ENCODE data around the gene CNTNAP4. TPM values are rescaled to one million over a fixed set of nuclear protein-coding genes. Genes with fewer than 3 reads are reported as not detected.
A peak's percentile ranks its signal among the peaks of the same experiment; 100 is the strongest.

CNTNAP4 gene
- not detected for total RNA-seq

- ATAC-seq: no peak
These were observed at the start of gene CNTNAP4 for GRCh38 chr16:76276745-76277438. TSS of gene CNTNAP4 (plus strand) at chr16:76277401. CDS start at chr16:76277663, 262 bp downstream.

GRCh38 chr16:76228546-76229146, 48.6 kb upstream of the CNTNAP4 start:
- no peak for ATAC-seq

GRCh38 chr16:76232704-76233103, 44.5 kb upstream of the CNTNAP4 start:
- no peak for ATAC-seq

GRCh38 chr16:76235025-76235424, 42.2 kb upstream of the CNTNAP4 start:
- no peak for ATAC-seq

- no peak for ATAC-seq
These were observed 41.8 kb upstream of the CNTNAP4 start for GRCh38 chr16:76235426-76235825.

GRCh38 chr16:76237471-76237870, 39.7 kb upstream of the CNTNAP4 start:
- ATAC-seq: no peak

- ATAC-seq: no peak
These were observed 35.4 kb upstream of the CNTNAP4 start for GRCh38 chr16:76241755-76242154.

GRCh38 chr16:76243620-76244019, 33.6 kb upstream of the CNTNAP4 start:
- ATAC-seq: no peak

- no peak for ATAC-seq
These were observed 30.6 kb upstream of the CNTNAP4 start for GRCh38 chr16:76246587-76246986.

- ATAC-seq: peak; percentile 43
These were observed 11.7 kb upstream of the CNTNAP4 start for GRCh38 chr16:76265434-76266045.

GRCh38 chr16:76268824-76269223, 8.4 kb upstream of the CNTNAP4 start:
- no peak for ATAC-seq

GRCh38 chr16:76277460-76278030, 344 bp downstream of the CNTNAP4 start:
- no peak for ATAC-seq

- no peak for ATAC-seq
These were observed 885 bp downstream of the CNTNAP4 start for GRCh38 chr16:76278086-76278485.

- no peak for ATAC-seq
These were observed 1.8 kb downstream of the CNTNAP4 start for GRCh38 chr16:76278980-76279379.

- no peak for ATAC-seq
These were observed 3.4 kb downstream of the CNTNAP4 start for GRCh38 chr16:76280421-76281215.

GRCh38 chr16:76287466-76287865, 10.3 kb downstream of the CNTNAP4 start:
- no peak for ATAC-seq

GRCh38 chr16:76292218-76292617, 15.0 kb downstream of the CNTNAP4 start:
- no peak for ATAC-seq

- ATAC-seq: no peak
These were observed 16.8 kb downstream of the CNTNAP4 start for GRCh38 chr16:76293980-76294379.

- no peak for ATAC-seq
These were observed 17.4 kb downstream of the CNTNAP4 start for GRCh38 chr16:76294396-76295214.

GRCh38 chr16:76297941-76298340, 20.7 kb downstream of the CNTNAP4 start:
- ATAC-seq: no peak

- no peak for ATAC-seq
These were observed 26.6 kb downstream of the CNTNAP4 start for GRCh38 chr16:76303637-76304314.
